Lung (tissue), 12 donors: Measurements from ENCODE around the gene MSL2. TPM values are rescaled to one million over a fixed set of nuclear protein-coding genes. Genes with fewer than 3 reads are reported as not detected.
"Not testable (repeated sequence)": the region's sequence is repeated elsewhere in the genome, so short reads cannot be mapped to it uniquely, and the experiment has no call there.

ENCODE experiments used
- ATAC-seq: fragments of 200-7000 bp; cut with Tn5 transposase; one replicate; pipeline ENCODE4 v1.9.1; 2020; ENCODE audit warnings: moderate number of reproducible peaks; ENCODE audit not compliant: insufficient read depth, low FRiP score
- DNase-seq, 3 donors: peaks; one replicate each; pipeline ENCODE4 v3.0.0-alpha.2; 2013 to 2017
- H3K27ac ChIP-seq, 2 donors: one replicate each; pipeline ENCODE4 v1.5.1; 2013; ENCODE audit warnings: mild to moderate bottlenecking in 2 of 2, moderate library complexity in 2 of 2, control low read depth in 1 of 2, inconsistent platforms in 1 of 2, low read depth in 1 of 2, low read length in 1 of 2
- H3K27me3 ChIP-seq, 3 donors: one replicate each; pipeline ENCODE4 v1.5.1; 2013; ENCODE audit warnings: low read length in 2 of 3; ENCODE audit not compliant: control insufficient read depth in 3 of 3, insufficient read depth in 3 of 3
- H3K36me3 ChIP-seq, 4 donors: one replicate each; pipeline ENCODE4 v1.5.1; 2013; ENCODE audit warnings: low read length in 4 of 4, mild to moderate bottlenecking in 1 of 4, moderate library complexity in 1 of 4; ENCODE audit not compliant: control insufficient read depth in 4 of 4, insufficient read depth in 4 of 4
- H3K4me1 ChIP-seq, 5 donors: one replicate each; pipeline ENCODE4 v1.5.1; 2013; ENCODE audit warnings: low read length in 5 of 5, mild to moderate bottlenecking in 2 of 5, moderate library complexity in 1 of 5; ENCODE audit not compliant: control insufficient read depth in 5 of 5, insufficient read depth in 5 of 5
- H3K4me3 ChIP-seq: one replicate; pipeline ENCODE4 v1.5.1; 2013; ENCODE audit warnings: mild to moderate bottlenecking, control low read depth, moderate library complexity
- H3K9ac ChIP-seq, 2 donors: one replicate each; pipeline ENCODE4 v1.5.1; 2013; ENCODE audit warnings: low read length in 2 of 2, control low read depth in 1 of 2; ENCODE audit not compliant: insufficient read depth in 1 of 2
- H3K9me3 ChIP-seq, 4 donors: one replicate each; pipeline ENCODE4 v1.5.1; 2013; ENCODE audit warnings: low read length in 3 of 4, mild to moderate bottlenecking in 1 of 4, moderate library complexity in 1 of 4; ENCODE audit not compliant: control insufficient read depth in 4 of 4, insufficient read depth in 3 of 4
- CTCF ChIP-seq: IDR thresholded peaks from 2 replicates; pipeline ENCODE4 v1.5.1; 2012; ENCODE audit warnings: mild to moderate bottlenecking; ENCODE audit errors: control extremely low read depth, extremely low read depth
- WGBS, 2 donors: extraction: QIAGEN DNeasy Blood & Tissue Kit; methylation state at CpG; one replicate each; pipeline ENCODE4 v1.1.7; 2013; 5-methylcytosine and 5-hydroxymethylcytosine counted together
- polyA plus RNA-seq, 2 donors: library from polyadenylated mRNA; stranded (reverse); fragments of 200-250 nt; gene quantifications; one replicate each; pipeline ENCODE4 v1.2.1, GENCODE V29; 2013
- total RNA-seq, 2 donors: library from RNA; depleted of rRNA in 1 of 2; stranded (reverse); fragments of >200 nt in 1 of 2; gene quantifications; one replicate each; pipeline ENCODE4 v1.2.1, GENCODE V29; 2014 to 2021
- donor health status: control.
- donor health status: control.
- donor health status: Bipolar disorder and iron deficiency.
- donor health status: healthy.
- donor health status: DM: yes; HTN: yes; CAD: no.

MSL2 gene
- total and polyA plus RNA-seq, 4 donors: 5.4 to 44.0 (median 20.1) TPM

GRCh38 chr3:136166507-136166906 is 29.6 kb downstream of the MSL2 start:
- ATAC-seq: no peak
- Histone ChIP-seq H3K27ac (no peak overlapping the region), H3K9me3 (no peaks in the 10 kb centered on the region), H3K4me3 (no peak overlapping the region), H3K36me3 (no peaks in the 10 kb centered on the region), H3K27me3 (no peaks in the 10 kb centered on the region), H3K4me1 (peaks cover 0 to 27% (median 7%) of the 10 kb centered on the region in 5 donors), H3K9ac (peak overlapping the region in 1 of 2 donors; percentile 13)
- no peak for TF ChIP-seq CTCF
- DNase-seq: no peak
- 50 to 69% methylated on average over 3 of the region's 3 CpGs for WGBS, 2 donors

DNA sequence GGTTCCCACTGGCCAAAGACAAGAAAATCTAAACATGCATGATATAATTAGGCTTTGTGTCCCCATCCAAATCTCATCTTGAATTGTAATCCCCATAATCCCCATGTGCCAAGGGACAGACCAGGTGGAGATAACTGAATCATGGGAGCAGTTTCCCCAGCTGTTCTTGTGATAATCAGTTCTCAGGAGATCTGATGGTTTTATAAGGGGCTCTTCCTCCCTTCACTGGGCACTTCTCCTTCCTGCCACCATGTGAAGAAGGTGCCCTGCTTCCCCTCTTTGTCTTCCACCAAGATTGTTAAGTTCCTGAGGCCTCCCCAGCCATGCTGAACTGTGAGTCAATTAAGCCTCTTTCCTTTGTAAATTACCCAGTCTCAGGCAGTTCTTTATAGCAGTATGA is 32.5 kb downstream of the MSL2 start:
- H3K9ac ChIP-seq, H3K9me3 ChIP-seq, H3K27ac ChIP-seq, H3K27me3 ChIP-seq, ATAC-seq, H3K4me3 ChIP-seq, DNase-seq, H3K36me3 ChIP-seq: not testable (repeated sequence)
- H3K4me1 ChIP-seq: peaks cover 0 to 19% (median 5%) of the 10 kb centered on the region in 5 donors

- H3K9me3 ChIP-seq: no peaks in the 10 kb centered on the region
- no peak for DNase-seq
- no peak for TF ChIP-seq CTCF
- H3K27ac ChIP-seq: no peak overlapping the region
- WGBS, 2 donors: 75 to 80% methylated on average over 7 of the region's 7 CpGs
- peaks cover 0 to 19% (median 5%) of the 10 kb centered on the region in 5 donors for H3K4me1 ChIP-seq
- H3K36me3 ChIP-seq: no peaks in the 10 kb centered on the region
- H3K9ac ChIP-seq: no peak overlapping the region
- no peak for ATAC-seq
- no peak overlapping the region for H3K4me3 ChIP-seq
- no peaks in the 10 kb centered on the region for H3K27me3 ChIP-seq
Observed at GRCh38 chr3:136162322-136162721, 33.8 kb downstream of the MSL2 start.

DNA sequence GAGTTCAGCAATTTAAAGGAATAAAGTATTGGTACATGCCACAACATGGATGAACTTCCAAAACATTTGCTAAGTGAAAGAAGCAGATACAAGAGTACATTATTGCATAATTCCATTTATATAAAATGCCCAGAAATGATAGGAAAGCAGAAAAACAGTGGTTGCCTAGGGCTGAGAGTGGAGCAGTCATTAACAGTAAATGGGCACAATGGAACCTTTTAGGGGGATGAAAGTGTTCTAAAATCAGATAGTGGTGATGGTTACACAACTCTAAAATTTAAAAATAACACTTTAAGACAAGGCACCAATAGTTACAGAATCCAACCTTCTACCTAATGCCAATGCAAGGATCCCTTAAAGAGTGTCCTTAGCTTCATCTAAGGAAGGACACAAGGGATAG is 34.6 kb downstream of the MSL2 start:
- H3K9ac ChIP-seq: no peak overlapping the region
- no peaks in the 10 kb centered on the region for H3K9me3 ChIP-seq
- no peak overlapping the region for H3K4me3 ChIP-seq
- no peak for ATAC-seq
- H3K27me3 ChIP-seq: no peaks in the 10 kb centered on the region
- DNase-seq: no peak
- peaks cover 0 to 18% (median 6%) of the 10 kb centered on the region in 5 donors for H3K4me1 ChIP-seq
- no peaks in the 10 kb centered on the region for H3K36me3 ChIP-seq
- H3K27ac ChIP-seq: no peak overlapping the region
- TF ChIP-seq CTCF: no peak
